ES-I3 (cell line): ENCODE data around the gene TLCD3A.
"Not testable (repeated sequence)": the region's sequence is repeated elsewhere in the genome, so short reads cannot be mapped to it uniquely, and the experiment has no call there.

ENCODE experiments used
- H3K36me3 ChIP-seq: 2 replicates; pipeline ENCODE4 v1.6.1; 2013; ENCODE audit warnings: mild to moderate bottlenecking, low read length, control low read depth, moderate library complexity; ENCODE audit not compliant: insufficient read depth
- H3K4me1 ChIP-seq: 2 replicates; pipeline ENCODE4 v1.6.1; 2013; ENCODE audit warnings: mild to moderate bottlenecking, control low read depth, low read length; ENCODE audit not compliant: insufficient read depth
- H3K9ac ChIP-seq: 2 replicates; pipeline ENCODE4 v1.6.1; 2013; ENCODE audit warnings: low read depth, mild to moderate bottlenecking, low read length, moderate library complexity
- H3K9me3 ChIP-seq: 2 replicates; pipeline ENCODE4 v1.6.1; 2013; ENCODE audit warnings: mild to moderate bottlenecking, low read length, moderate library complexity; ENCODE audit not compliant: control insufficient read depth, insufficient read depth

TLCD3A gene

DNA sequence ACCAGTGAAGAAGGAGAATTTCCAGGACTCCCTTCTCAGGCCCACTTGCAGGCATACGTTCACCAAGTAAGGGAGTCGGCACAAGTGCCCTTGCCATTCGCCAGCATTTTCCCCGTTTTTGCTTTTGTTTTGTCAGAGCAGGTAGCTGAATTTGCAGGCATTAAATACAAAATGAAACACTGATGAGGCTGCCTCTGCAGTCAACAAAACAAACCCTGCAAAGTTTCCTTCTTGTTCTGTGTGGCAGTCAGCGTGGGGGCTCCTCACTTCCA, 41.9 kb downstream of the TLCD3A start:
- Histone ChIP-seq H3K36me3 (peaks cover 44% of the 10 kb centered on the region), H3K4me1 (no peaks in the 10 kb centered on the region), H3K9me3 (no peaks in the 10 kb centered on the region), H3K9ac (no peak overlapping the region)

DNA sequence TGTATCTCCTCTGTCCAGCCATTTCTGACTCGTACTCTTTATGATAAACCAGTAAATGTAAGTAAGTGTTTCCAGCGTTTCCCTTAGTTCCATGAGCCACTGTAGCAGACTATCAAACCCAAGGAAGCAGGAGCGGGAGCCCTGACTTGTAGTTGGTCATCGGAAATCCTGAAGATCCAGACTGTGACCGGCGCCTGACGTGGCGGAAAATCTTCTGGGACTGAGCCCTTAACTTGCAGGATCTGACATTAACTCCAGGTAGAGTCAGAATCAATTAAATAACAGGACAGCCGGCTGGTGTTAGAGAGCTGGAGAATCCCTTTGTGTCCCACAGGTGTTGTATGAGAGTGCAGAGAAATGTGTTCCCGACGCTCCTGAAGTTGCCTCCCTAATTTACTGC, 45.7 kb downstream of the TLCD3A start:
- Histone ChIP-seq H3K36me3 (peaks cover 39% of the 10 kb centered on the region), H3K9me3 (no peaks in the 10 kb centered on the region), H3K4me1 (no peaks in the 10 kb centered on the region), H3K9ac (no peak overlapping the region)

DNA sequence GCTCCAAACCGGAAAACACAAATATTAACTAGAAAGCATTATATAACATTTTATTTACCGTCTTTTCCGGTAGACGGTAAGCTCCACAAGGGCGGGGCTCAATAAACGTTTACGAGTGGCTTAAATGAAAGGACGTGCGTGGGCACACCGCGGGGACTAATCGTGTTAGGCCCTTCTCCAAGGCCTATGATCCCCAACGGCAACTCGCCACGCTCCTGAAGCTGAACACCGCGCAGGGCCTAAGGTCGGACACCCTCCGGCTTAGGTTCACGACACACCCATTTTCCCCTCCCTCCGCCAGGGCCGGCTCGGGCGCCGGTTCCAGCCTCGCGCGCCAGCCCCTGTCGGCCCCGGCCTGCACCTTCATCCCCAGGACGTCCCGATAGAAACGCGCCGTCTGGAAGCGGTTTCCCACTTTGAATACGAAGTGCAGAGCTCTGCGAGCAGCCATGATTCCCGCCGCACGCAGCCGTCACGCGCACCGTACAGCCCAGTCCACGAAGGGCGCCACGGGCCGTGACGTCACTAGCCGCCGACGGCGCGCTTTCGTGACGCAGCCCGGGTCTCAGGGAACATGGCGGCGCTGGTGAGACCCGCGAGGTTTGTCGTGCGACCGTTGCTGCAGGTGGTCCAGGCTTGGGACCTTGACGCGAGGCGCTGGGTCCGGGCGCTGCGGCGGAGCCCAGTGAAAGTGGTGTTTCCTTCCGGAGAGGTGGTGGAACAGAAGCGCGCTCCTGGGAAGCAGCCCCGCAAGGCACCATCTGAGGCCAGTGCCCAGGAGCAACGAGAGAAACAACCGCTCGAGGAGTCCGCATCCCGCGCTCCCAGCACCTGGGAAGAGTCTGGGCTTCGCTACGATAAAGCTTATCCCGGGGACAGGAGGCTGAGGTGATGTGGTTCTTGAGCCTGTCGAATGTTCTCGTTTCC, 49.7 kb downstream of the TLCD3A start, which contains the start of the genes GLOD4 and MRM3:
Gene GLOD4 (minus strand): TSS at position 476 of the 927 bp plus-strand sequence. CDS start 25 bp downstream, at position 451.
Gene MRM3 (plus strand): TSS at position 549 of the 927 bp plus-strand sequence. CDS start 26 bp downstream, at position 575.
- Histone ChIP-seq H3K36me3 (peaks cover 22% of the 10 kb centered on the region), H3K9ac (peak within 1 kb of the TSS; percentile 95), H3K4me1 (no peaks in the 10 kb centered on the region), H3K9me3 (no peaks in the 10 kb centered on the region)

DNA sequence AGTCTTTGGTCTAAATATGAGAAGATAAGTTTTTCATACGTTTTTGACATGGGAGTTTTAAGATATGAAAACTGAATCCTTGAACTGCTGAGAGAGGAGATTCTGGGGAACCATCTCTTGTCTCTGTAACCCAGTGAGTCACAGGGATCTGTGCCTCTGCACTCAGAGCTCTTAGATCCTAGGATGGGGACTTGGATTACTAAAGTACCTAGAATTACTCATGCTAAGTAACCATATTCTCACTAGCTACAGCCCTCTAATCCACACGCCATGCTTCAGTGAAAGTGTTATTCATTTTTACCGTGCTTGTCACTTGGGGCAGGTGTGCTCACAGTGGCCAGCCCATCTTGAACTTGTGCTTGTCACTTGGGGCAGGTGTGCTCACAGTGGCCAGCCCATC, 51.7 kb downstream of the TLCD3A start:
- no peak overlapping the region for H3K9ac ChIP-seq
- H3K4me1 ChIP-seq, result peaks cover under 1% of the 10 kb centered on the region; the same call in 1 of the 2 replicates
- H3K9me3 ChIP-seq, result no peaks in the 10 kb centered on the region
- peaks cover 19% of the 10 kb centered on the region; the same call in 1 of the 2 replicates for H3K36me3 ChIP-seq

DNA sequence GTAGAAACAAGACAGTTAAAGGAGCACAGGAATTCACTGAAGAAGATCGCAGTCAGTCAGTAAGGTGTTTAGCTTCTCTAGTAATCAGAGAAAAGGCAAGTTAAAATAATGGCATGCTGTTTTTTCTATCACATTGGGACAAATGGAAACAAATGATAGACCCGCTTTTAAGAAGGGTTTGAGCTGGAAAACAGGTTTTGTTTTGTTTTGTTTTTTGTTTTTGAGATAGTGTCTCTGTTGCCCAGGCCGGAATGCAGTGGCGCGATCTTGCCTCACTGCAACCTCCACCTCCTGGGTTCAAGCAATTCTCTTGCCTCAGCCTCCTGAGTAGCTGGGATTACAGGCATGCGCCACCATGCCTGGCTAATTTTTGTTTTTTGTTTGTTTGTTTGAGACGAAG, 53.5 kb downstream of the TLCD3A start:
- not testable (repeated sequence) for H3K4me1 ChIP-seq, H3K9me3 ChIP-seq, H3K9ac ChIP-seq
- peaks cover 23% of the 10 kb centered on the region; the same call in 1 of the 2 replicates for H3K36me3 ChIP-seq

DNA sequence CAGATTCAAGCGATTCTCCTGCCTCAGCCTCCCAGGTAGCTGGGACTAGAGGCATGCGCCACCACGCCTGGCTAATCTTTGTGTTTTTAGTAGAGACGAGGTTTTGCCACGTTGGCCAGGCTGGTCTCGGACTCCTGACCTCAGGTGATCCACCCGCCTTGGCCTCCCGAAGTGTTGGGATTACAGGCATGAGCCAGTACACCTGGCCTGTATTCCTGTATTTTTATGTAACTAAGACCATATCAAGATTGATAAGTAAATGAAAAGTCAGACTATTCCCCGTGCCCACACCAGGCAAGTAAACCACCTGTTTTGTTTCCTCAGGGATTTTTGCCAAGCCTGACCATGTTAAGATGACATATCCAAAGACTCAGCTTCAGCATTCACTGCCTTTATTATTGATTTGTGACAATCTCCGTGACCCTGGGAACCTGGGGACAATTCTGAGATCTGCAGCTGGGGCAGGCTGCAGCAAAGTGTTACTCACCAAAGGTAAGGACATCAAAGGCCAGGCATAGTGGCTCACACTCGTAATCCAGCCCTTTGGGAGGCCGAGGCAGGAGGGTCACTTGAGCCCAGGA, 55.3 kb downstream of the TLCD3A start:
- no peaks in the 10 kb centered on the region for H3K9me3 ChIP-seq
- no peak overlapping the region for H3K9ac ChIP-seq
- peaks cover 5% of the 10 kb centered on the region; the same call in 1 of the 2 replicates for H3K4me1 ChIP-seq
- H3K36me3 ChIP-seq, result peaks cover 23% of the 10 kb centered on the region; the same call in 1 of the 2 replicates

DNA sequence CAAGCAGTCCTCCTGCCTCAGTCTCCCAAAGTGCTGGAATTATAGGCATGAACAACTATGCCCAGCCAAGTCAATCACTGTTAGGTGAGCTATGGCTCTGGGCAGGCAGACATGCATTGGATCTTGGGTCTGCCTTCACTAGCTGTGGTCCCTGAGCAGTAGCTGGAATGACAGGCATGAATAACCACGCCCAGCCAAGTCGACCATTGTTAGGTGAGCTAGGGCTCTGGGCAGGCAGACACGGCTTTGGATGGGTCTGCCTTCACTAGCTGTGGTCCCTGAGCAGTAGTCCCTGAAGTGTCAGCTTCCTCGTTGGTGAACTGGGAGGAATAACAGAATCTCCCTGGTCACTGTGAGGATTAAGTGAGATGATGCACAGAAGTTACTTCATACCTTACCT, 56.2 kb downstream of the TLCD3A start:
- peaks cover 5% of the 10 kb centered on the region; the same call in 1 of the 2 replicates for H3K4me1 ChIP-seq
- peaks cover 23% of the 10 kb centered on the region; the same call in 1 of the 2 replicates for H3K36me3 ChIP-seq
- no peaks in the 10 kb centered on the region for H3K9me3 ChIP-seq
- H3K9ac ChIP-seq, result no peak overlapping the region

DNA sequence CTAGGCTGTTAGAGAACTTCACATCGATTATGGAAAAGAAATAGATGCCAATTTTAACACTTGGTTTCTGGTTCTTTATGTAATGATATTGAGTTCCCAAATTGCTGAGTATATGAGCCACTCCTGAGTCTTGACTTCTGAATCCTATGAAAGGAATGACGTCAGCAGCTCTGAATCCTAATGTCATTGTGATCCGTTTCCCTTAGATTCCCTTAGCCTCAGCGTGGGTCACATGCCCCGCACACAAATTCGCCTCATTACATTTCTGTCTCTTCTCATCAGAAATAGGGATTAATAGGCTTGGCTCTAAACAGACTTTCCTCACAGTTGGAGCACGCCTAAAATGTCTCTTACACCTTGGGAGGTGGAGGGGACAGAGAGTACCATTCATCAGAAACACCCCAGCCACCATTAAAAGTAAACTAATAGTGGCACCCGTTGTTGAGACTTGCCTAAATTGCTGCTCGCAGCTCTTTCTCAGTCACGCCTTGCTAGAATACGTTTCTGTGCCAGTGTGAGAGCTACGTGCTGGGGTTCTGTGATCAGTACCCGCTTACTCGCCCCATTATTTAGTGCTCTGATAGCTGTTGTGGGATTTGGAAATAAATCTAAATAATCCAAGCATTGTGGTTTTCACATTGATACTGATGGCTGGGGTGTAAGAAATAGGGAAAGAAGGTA, 56.9 kb downstream of the TLCD3A start:
- Histone ChIP-seq H3K9me3 (no peaks in the 10 kb centered on the region), H3K4me1 (peaks cover 5% of the 10 kb centered on the region; the same call in 1 of the 2 replicates), H3K36me3 (peaks cover 19% of the 10 kb centered on the region; the same call in 1 of the 2 replicates), H3K9ac (no peak overlapping the region)

DNA sequence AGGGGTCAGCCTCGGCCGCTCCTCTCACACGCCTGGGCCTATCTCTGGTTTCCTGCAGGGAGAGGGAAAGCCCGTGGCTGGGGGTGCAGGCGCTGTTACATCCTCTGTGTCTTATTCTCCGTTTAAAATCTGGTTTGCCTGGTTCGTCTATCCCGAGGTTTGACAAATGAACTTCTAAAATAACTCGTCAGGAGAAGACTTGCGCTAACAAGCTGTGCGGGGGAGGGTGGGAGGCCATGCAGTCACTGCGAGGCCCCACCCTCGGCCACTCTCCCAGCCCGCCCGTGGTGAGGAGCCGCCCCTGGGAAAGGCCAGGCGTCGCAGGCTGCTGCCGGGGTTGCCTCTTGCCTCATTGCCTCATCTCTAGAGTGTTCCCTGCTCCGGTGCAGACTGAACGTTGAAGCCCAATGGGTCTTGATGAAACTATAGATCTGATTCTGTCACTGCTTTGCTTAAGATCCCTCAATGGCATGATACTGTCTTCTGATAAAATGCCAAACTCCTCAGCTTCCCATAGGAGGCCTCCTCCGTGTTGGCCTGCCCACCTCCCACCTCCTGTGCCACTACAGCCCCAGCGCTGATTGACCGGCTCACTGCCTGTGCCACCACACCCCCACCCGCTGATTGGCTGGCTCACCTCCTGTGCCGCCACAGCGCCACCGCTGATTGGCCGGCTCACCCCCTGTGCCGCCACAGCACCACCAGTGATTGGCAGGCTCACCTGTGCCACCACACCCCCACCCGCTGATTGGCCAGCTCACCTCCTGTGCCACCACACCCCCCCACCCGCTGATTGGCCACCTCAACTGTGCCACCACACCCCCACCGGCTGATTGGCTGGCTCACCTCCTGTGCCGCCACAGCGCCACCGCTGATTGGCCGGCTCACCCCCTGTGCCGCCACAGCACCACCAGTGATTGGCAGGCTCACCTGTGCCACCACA, 57.8 kb downstream of the TLCD3A start:
- H3K4me1 ChIP-seq, result peaks cover 11% of the 10 kb centered on the region; the same call in 1 of the 2 replicates
- H3K9me3 ChIP-seq, result not testable (repeated sequence)
- H3K36me3 ChIP-seq, result peaks cover 19% of the 10 kb centered on the region; the same call in 1 of the 2 replicates
- peak overlapping the region; percentile 24; the same call in 1 of the 2 replicates for H3K9ac ChIP-seq

DNA sequence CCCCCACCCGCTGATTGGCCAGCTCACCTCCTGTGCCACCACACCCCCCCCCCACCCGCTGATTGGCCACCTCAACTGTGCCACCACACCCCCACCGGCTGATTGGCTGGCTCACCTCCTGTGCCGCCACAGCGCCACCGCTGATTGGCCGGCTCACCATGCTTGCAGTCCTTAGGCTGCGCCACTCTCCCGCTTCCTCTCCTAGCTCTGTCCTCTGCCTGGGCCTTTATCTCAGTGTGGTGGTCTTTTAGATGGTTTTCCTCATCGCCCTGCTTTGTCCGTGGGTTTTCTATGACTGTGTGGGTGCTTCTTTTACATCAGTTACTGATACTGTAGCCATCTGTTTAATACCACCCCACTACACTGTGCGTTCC, 58.5 kb downstream of the TLCD3A start:
- peaks cover 15% of the 10 kb centered on the region; the same call in 1 of the 2 replicates for H3K4me1 ChIP-seq
- peak overlapping the region; percentile 36; the same call in 1 of the 2 replicates for H3K9ac ChIP-seq
- H3K9me3 ChIP-seq, result not testable (repeated sequence)
- peaks cover 15% of the 10 kb centered on the region; the same call in 1 of the 2 replicates for H3K36me3 ChIP-seq

DNA sequence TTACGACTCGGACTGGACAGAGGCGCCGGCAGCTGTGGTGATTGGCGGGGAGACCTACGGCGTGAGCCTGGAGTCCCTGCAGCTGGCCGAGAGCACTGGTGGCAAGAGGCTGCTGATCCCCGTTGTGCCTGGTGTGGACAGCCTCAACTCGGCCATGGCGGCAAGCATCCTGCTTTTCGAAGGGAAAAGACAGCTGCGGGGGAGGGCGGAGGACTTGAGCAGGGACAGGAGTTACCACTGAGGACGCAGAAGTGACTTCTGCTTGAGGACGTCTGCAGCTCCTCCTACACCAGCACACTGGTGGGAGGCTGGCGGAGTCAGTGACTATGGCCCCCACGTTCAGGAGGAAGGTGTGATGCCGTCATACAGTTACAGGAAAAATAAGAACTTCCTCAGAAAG, 59.4 kb downstream of the TLCD3A start:
- H3K4me1 ChIP-seq, result peaks cover 15% of the 10 kb centered on the region; the same call in 1 of the 2 replicates
- H3K9me3 ChIP-seq, result no peaks in the 10 kb centered on the region
- H3K36me3 ChIP-seq, result peaks cover 15% of the 10 kb centered on the region; the same call in 1 of the 2 replicates
- H3K9ac ChIP-seq, result no peak overlapping the region

DNA sequence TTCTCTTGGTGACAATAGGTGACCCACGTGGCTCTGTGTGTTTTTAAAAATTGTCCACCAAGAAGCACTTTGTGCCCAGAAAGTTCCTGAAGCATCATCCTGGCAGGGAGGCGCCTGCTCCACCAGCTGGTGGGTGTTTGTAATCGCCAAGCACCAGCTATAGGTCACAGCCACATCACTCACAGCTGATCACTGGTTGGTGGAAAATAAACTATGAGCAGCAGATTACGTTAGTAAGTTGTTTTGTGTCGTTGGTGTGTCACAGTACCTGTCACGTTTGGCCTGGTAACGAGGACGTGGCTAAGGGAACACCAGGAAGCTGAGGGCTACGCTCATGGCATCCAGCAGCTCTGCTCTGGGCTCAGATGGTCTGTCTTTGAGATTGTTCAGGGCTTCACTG, 59.9 kb downstream of the TLCD3A start:
- Histone ChIP-seq H3K9ac (no peak overlapping the region), H3K9me3 (no peaks in the 10 kb centered on the region), H3K36me3 (peaks cover 15% of the 10 kb centered on the region; the same call in 1 of the 2 replicates), H3K4me1 (peaks cover 15% of the 10 kb centered on the region; the same call in 1 of the 2 replicates)
